Cerebellar cortex (tissue), 1 donor: ENCODE measurements around the gene KDSR.
"Not testable (repeated sequence)": the region's sequence is repeated elsewhere in the genome, so short reads cannot be mapped to it uniquely, and the experiment has no call there.

ENCODE experiments used
- DNase-seq: peaks from one replicate; pipeline ENCODE4 v3.0.0-alpha.2; 2015; ENCODE audit warnings: low spot score

KDSR gene

DNA sequence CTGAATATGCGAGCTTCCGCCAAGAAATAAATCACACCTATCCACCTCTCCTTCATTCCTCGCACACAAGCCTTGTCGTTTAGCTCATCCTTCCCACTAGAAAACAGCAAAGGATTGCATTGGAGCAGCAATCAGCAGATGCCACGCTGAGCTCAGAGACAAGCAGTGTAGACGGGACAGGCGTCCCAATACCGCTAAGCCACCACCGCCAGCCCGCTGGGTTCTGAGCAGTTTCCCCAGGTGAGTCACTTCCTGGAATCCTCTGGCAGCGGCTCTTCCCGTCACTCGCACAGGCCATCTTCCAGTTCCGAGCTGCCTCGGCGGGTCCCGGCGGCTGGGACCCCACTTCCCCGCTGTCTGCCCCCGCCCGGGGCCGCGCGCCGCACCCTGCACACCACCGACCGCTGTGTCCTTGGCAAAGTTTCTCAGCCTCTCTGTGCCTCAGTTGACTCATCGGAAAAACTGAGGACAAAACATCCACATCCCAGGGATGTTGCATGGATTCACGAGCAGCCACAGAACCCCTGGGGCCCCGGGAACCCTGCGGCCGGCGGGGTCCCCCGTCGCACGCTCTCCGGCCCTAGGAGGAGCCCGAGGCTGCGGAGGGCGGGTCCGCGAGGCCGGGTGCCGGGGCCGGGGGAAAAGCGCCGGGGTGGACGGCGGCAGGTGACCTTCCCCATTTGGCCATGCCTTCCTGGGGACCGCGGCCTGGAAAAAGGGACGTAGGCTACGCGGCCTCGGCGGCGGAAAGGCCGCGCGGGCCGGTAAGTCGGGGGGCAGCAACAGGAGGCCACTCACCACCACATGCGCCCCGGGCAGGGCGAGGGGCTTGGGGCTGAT is 573 bp downstream of the KDSR start:
- peak; percentile 69 for DNase-seq

DNA sequence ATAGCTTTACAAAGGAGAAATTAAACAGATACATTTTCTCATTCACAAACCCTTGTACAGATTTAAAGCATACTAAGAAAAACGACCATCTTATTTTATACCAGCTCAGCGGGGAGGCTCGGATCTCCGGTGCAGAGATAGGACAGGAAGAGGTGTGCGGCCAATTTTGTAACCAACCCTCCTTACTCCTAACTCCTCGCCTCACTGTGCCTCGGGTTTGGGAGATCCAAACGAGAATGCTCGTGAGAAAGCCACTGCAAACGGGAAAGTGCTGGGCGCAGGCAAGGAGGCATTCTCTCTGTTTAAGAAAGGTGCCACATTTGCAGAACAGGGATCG is 1.2 kb downstream of the KDSR start:
- DNase-seq = no peak

DNA sequence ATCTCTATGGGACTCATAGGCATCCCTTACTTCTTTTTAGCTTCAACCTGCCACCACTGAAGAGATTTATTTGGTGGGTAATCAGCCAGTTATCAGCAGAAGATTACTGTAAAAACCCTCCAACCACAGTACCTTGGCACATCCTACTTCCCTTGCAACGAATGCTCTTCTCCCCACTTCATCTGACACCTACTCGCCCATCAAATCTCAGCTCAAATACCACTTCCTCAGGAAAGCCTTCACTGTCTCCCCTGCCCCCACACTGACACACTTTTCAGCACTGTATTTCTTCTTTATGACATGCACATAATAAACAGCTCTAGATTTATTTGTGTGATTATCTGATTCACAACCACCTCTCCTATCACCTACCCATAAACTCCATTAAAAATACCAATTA is 3.1 kb downstream of the KDSR start:
- DNase-seq = no peak

DNA sequence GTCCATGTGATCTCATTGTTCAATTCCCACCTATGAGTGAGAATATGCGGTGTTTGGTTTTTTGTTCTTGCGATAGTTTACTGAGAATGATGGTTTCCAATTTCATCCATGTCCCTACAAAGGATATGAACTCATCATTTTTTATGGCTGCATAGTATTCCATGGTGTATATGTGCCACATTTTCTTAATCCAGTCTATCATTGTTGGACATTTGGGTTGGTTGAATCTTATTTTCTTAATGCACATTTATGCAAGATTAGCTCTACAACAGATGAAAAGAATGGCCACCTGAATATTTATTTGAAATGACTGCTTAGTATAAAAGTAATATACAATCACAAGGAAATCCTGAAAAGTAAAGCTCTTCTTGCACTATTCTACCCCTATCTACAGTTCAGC is 3.6 kb downstream of the KDSR start:
- DNase-seq = not testable (repeated sequence)

- DNase-seq = no peak
These were observed 10.6 kb downstream of the KDSR start for GRCh38 chr18:63356272-63356896.

- DNase-seq = no peak
These were observed 16.8 kb downstream of the KDSR start for GRCh38 chr18:63350230-63350629.

DNA sequence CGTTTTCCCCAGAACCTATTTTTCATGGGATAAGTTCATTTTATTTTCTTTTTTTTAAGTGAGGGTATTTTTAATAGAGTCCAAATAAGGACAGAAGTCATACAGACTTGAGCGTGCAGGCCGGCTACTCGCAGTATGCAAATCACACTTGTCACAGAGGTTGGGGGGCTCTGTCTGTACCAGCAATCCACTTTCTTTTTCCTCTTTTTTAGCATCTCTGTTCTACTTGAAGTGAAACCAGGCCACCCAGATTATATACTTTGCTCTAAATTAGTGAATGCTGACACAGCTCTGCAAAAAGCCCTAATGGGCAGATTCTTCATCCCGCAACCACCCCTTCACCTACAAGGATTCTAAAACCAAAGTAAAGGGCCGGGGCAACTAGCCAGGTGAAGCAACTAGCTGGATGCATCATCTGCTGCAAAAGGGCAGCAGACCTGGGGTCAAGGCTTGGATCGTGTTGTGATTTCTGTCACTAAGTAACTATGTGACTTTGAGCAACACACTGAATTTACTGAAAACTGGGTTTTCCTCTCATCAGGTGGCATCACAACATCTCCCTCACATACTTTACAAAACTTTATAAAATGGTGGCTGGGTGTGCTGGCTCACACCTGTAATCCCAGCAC is 18.4 kb downstream of the KDSR start:
- DNase-seq = no peak

- DNase-seq = no peak
These were observed 20.4 kb downstream of the KDSR start for GRCh38 chr18:63346480-63347183.

DNA sequence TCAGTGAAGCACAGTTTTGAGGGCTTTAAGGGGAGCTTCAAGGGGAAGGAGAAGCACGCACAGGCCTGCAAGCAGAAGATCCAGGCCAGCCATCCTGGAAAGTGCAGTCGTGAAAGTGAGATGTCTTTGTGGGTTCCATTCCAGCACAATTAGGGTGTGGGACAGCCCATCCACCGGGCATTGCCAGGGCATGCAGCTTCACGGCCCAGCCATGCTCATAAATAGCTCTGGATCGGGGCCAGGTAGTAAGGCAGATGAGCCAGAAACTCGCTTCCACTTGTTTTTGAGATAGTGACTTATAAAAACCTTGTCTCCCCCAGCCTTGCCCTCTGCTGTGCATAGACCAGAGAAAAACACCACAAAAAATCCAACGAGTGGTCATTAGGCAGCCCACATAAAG is 21.0 kb downstream of the KDSR start:
- DNase-seq = peak; percentile 40

DNA sequence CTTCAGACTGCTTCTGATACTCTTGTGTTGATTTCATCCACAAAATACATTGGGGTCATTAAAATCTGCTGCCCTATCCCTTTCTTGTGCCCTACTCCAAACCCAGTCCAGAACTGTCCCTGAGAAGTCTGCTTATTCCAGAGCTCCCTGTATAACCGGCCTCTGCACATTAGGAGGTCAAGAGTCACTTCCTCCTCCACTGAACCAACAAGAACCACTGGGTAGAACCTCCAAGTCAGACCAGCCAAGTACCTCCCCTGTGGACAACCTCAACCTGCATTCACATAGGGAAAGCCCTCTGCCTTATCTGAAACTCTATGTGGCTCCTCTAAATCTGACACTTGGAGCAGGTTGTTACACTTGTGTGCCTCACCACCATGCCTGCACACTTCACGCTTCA is 22.1 kb downstream of the KDSR start:
- DNase-seq = no peak

DNA sequence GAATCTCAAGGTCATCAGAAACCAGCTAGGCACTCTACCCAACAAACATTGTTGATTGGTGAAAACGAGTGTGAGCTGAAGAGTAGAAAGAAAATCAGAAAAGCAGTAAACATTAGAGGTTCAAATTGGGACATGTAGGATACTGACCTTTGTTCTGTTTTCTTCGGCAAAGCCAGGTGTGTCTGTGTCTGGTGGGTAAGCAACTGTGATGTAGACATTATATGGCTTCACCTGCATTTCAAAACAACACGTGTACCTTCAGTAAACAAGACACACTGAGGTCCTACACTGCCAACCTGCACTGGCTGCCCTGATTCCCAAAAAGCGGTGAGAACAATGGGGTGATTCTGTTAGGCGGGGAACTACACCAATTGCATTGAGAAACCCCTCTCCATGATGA is 22.7 kb downstream of the KDSR start:
- no peak for DNase-seq

GRCh38 chr18:63342206-63342605 is 24.8 kb downstream of the KDSR start:
- DNase-seq = peak; percentile 56

- DNase-seq = peak; percentile 52
These were observed 27.0 kb downstream of the KDSR start for GRCh38 chr18:63339920-63340484.

GRCh38 chr18:63336366-63337099 is 30.5 kb downstream of the KDSR start:
- no peak for DNase-seq

DNA sequence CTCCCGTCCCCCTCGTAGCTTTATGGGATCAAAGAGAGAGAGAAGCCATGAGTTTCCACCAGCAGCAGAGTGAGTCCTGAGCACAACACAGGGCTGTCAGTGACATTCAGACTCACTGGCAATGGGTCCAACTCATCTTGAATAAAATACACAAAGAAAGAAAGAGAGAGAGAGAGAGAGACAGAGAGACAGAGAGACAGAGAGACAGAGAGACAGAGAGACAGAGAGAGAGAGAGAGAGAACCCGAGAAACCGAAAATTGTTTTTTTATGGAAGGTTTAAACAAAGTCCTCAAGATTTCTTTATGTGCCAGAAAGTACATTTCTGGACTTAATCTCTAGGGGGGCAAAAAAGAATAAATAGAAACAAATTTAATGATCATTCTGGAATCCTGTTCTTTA is 35.9 kb downstream of the KDSR start:
- no peak for DNase-seq

- DNase-seq = no peak
These were observed 37.4 kb downstream of the KDSR start for GRCh38 chr18:63329431-63330145.

DNA sequence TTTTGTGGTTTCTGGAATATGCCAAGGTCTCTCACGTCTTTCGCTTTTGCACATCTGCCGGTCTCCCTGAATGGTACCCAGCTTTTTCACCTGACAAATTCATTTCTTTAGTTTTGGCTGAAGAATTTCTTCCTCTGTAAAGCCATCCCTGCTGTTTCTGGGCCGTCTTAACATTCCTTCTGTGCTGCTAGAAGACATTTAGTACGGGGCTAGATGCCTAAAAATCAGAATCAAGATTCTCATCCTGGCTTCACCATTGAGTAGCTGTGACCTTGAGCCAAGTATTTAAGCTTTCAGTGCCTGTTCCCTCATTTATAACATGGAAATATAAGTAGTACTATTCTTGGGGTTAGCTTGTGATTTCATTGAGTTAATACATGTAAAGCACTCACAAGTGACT is 41.0 kb downstream of the KDSR start:
- DNase-seq = no peak

- DNase-seq = no peak
These were observed 41.8 kb downstream of the KDSR start for GRCh38 chr18:63325086-63325686.

DNA sequence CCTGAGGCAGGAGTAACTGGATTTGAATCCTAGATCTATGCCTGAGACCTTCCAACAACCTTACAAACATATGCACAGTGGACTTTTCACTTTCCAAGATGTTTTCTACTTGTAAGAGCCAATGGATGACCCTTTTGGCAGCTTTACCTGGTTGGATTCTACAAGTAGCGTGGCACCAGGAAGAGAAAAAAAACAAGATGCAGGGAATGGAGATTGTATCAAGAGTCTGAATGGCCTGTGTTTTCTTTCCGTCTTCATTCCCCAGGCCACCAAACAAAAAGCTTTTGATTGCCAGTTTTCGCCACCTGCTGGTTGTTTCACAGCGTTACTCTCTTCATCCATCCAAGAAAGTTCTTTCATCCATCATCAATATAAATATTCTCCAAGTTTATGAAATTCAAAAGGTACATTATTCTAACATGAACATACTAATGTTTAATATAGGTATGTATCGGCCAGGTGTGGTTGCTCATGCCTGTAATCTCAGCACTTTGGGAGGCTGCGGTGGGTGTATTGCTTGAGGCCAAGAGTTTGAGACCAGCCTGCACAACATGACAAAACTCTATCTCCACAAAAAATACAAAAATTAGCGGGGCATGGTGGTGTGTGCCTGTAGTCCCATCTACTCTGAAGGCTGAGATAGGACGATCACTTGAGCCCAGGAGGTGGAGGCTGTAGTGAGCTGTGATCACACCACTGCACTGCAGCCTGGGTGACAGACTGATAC is 43.9 kb downstream of the KDSR start:
- DNase-seq = peak; percentile 87

DNA sequence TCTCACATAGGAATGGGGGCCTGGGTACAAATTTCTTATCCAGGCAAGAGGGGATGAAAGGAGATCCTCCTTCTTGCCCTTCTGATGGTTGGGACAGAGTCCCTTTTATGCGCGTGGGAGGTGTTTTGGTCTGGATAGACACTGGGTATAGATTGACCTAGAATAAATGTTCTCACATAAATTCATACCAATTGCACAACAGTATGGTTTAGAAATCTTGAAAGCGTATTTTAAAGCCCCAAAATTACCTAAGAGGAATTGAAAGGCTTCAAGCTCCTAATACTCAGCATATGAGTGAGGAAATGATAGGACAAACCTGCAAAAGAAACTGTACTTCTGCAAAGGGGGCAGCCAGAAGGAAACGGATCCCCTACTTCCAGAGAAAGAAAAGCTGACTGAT is 44.8 kb downstream of the KDSR start:
- no peak for DNase-seq
